ENCODE results near the gene GPX2.
A peak's percentile ranks its signal among the peaks of the same experiment; 100 is the strongest.

DNA sequence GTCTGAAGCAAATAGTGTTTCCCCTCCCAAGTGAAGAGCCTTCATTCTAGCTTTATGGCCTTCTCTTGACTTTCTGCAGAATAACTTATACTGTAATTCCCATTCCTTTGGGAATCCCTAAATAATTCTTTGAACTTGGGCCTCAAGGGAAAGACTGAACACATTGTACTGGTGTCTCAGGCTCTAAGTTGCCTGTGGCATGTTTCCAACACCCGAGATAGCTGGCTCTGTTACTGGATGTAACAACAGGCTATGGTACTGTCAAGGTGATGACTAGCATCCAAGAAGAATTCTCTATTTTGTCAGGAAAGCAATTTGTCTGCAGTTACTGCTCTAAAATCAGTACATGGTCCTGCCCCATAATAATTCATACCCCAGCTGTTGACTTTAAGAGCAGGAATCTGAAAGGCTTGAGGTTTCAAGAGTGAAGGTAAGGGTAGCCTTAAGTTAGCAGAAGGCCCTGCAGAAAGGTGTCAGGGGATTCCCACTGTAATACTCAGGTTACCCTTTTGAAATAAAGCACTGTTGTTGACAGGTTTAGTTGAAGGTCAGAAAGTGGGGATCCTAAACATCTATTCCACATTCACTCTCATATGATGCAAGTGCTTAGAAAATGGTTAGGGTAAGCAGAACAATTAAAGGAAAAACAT is 5.2 kb downstream of the GPX2 start:
- TF ChIP-seq, protein P1, sequence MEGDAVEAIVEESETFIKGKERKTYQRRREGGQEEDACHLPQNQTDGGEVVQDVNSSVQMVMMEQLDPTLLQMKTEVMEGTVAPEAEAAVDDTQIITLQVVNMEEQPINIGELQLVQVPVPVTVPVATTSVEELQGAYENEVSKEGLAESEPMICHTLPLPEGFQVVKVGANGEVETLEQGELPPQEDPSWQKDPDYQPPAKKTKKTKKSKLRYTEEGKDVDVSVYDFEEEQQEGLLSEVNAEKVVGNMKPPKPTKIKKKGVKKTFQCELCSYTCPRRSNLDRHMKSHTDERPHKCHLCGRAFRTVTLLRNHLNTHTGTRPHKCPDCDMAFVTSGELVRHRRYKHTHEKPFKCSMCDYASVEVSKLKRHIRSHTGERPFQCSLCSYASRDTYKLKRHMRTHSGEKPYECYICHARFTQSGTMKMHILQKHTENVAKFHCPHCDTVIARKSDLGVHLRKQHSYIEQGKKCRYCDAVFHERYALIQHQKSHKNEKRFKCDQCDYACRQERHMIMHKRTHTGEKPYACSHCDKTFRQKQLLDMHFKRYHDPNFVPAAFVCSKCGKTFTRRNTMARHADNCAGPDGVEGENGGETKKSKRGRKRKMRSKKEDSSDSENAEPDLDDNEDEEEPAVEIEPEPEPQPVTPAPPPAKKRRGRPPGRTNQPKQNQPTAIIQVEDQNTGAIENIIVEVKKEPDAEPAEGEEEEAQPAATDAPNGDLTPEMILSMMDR (IDR thresholded peaks at IDR 0.05): no peak
- TF ChIP-seq POLR2AphosphoS5 (IDR thresholded peaks at IDR 0.05): peak; percentile 4
- TF ChIP-seq POLR2A (IDR thresholded peaks at IDR 0.05): no peak
